Liver (tissue), 3 donors: ENCODE data around the gene ASIC1.

Experiments used
- EGR1 ChIP-seq, 2 donors: IDR thresholded peaks; 2 replicates each; pipeline ENCODE4 v1.6.1; 2016 to 2018; ENCODE audit warnings: antibody characterized with exemption in 2 of 2, low read depth in 2 of 2
- RAD21 ChIP-seq, 2 donors: IDR thresholded peaks; 2 replicates each; pipeline ENCODE4 v1.6.1; 2016; ENCODE audit warnings: antibody characterized with exemption in 2 of 2, mild to moderate bottlenecking in 2 of 2
- SP1 ChIP-seq: IDR thresholded peaks from 2 replicates; pipeline ENCODE4 v1.6.1; 2018; ENCODE audit warnings: antibody characterized with exemption, mild to moderate bottlenecking
- TF ChIP-seq, protein P1 (sequence below): fragments of 150-350 bp; IDR thresholded peaks from 2 replicates; pipeline ENCODE4 v1.5.1; 2017; ENCODE audit warnings: improper control_type of control experiment, low read depth, low read length; ENCODE audit not compliant: missing input control
- TF ChIP-seq, protein P2 (sequence below): IDR thresholded peaks from 2 replicates; pipeline ENCODE4 v1.6.1; 2016; ENCODE audit warnings: antibody characterized with exemption, mild to moderate bottlenecking
- TF ChIP-seq, protein P3 (sequence below): IDR thresholded peaks from 2 replicates; pipeline ENCODE4 v1.6.1; 2016; ENCODE audit warnings: antibody characterized with exemption
- donor health status: healthy.
- donor health status: healthy.

DNA sequence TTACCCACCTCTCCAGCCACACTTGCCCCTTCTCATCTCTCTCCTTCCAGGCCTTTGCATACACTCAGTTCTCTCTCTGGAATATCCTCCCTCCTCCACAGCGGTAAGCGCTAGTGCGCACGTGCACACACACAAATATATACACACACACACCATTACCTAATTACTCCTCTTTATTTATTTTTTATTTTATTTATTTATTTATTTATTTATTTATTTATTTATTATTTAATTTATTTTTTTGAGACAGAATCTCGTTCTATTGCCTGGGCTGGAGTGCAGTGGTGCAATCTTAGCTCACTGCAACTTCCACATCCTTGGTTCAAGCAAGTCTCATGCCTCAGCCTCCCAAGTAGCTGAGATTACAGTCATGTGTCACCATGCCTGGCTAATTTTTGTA is 11.7 kb downstream of the ASIC1 start:
- TF ChIP-seq EGR1 (IDR thresholded peaks at IDR 0.05; ENCODE audit: low read depth in 2 of 2) (no peak), SP1 (no peak), RAD21 (IDR thresholded peaks at IDR 0.05) (no peak)
- TF ChIP-seq, protein P1, sequence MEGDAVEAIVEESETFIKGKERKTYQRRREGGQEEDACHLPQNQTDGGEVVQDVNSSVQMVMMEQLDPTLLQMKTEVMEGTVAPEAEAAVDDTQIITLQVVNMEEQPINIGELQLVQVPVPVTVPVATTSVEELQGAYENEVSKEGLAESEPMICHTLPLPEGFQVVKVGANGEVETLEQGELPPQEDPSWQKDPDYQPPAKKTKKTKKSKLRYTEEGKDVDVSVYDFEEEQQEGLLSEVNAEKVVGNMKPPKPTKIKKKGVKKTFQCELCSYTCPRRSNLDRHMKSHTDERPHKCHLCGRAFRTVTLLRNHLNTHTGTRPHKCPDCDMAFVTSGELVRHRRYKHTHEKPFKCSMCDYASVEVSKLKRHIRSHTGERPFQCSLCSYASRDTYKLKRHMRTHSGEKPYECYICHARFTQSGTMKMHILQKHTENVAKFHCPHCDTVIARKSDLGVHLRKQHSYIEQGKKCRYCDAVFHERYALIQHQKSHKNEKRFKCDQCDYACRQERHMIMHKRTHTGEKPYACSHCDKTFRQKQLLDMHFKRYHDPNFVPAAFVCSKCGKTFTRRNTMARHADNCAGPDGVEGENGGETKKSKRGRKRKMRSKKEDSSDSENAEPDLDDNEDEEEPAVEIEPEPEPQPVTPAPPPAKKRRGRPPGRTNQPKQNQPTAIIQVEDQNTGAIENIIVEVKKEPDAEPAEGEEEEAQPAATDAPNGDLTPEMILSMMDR: no peak
- TF ChIP-seq, protein P2, sequence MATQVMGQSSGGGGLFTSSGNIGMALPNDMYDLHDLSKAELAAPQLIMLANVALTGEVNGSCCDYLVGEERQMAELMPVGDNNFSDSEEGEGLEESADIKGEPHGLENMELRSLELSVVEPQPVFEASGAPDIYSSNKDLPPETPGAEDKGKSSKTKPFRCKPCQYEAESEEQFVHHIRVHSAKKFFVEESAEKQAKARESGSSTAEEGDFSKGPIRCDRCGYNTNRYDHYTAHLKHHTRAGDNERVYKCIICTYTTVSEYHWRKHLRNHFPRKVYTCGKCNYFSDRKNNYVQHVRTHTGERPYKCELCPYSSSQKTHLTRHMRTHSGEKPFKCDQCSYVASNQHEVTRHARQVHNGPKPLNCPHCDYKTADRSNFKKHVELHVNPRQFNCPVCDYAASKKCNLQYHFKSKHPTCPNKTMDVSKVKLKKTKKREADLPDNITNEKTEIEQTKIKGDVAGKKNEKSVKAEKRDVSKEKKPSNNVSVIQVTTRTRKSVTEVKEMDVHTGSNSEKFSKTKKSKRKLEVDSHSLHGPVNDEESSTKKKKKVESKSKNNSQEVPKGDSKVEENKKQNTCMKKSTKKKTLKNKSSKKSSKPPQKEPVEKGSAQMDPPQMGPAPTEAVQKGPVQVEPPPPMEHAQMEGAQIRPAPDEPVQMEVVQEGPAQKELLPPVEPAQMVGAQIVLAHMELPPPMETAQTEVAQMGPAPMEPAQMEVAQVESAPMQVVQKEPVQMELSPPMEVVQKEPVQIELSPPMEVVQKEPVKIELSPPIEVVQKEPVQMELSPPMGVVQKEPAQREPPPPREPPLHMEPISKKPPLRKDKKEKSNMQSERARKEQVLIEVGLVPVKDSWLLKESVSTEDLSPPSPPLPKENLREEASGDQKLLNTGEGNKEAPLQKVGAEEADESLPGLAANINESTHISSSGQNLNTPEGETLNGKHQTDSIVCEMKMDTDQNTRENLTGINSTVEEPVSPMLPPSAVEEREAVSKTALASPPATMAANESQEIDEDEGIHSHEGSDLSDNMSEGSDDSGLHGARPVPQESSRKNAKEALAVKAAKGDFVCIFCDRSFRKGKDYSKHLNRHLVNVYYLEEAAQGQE: no peak
- TF ChIP-seq, protein P3, sequence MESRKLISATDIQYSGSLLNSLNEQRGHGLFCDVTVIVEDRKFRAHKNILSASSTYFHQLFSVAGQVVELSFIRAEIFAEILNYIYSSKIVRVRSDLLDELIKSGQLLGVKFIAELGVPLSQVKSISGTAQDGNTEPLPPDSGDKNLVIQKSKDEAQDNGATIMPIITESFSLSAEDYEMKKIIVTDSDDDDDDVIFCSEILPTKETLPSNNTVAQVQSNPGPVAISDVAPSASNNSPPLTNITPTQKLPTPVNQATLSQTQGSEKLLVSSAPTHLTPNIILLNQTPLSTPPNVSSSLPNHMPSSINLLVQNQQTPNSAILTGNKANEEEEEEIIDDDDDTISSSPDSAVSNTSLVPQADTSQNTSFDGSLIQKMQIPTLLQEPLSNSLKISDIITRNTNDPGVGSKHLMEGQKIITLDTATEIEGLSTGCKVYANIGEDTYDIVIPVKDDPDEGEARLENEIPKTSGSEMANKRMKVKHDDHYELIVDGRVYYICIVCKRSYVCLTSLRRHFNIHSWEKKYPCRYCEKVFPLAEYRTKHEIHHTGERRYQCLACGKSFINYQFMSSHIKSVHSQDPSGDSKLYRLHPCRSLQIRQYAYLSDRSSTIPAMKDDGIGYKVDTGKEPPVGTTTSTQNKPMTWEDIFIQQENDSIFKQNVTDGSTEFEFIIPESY: no peak
